HG02763 (cell line): ENCODE data around the gene DNLZ.
"Not testable (repeated sequence)": the region's sequence is repeated elsewhere in the genome, so short reads cannot be mapped to it uniquely, and the experiment has no call there.

Source experiments
- ATAC-seq: cut with Tn5 transposase; IDR thresholded peaks from one replicate; pipeline ENCODE4 v1.9.1; 2021; ENCODE audit warnings: mild to moderate bottlenecking, moderate library complexity; ENCODE audit not compliant: unreplicated experiment

DNLZ gene

DNA sequence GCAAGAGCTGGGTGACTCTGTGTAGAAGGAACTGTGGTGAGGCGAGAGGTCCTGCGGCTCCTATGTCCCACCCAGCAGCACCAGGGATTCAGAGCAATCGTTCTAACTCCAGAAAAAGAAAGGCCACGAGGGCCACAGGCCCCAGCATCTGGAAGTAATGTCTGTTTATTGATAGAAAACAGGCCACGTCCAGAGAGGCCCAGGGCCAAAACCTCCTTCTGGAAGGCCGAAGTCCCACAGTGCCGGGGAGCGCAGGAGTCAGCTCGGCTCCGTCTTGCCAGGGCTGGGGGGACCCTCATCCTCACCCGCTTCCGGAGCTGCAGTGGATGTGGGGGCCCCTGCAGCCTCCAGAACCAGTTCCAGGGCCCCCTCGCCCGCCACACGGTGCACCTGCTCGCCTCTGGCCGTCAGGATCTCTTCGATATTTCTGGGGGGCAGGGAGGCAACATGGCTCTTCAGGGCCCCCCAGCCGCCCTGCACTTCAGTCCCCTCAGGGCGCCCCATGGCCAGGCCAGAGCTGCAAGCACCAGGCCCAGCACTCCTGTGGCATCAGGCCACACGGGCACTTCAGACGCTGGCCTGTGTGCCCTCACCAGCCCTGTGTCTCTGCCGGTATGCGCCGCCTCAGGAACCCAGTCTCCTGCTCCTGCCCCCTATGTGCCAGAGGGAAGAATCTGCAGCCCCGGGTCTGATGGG, 1.6 kb downstream of the DNLZ start:
- no peak for ATAC-seq

DNA sequence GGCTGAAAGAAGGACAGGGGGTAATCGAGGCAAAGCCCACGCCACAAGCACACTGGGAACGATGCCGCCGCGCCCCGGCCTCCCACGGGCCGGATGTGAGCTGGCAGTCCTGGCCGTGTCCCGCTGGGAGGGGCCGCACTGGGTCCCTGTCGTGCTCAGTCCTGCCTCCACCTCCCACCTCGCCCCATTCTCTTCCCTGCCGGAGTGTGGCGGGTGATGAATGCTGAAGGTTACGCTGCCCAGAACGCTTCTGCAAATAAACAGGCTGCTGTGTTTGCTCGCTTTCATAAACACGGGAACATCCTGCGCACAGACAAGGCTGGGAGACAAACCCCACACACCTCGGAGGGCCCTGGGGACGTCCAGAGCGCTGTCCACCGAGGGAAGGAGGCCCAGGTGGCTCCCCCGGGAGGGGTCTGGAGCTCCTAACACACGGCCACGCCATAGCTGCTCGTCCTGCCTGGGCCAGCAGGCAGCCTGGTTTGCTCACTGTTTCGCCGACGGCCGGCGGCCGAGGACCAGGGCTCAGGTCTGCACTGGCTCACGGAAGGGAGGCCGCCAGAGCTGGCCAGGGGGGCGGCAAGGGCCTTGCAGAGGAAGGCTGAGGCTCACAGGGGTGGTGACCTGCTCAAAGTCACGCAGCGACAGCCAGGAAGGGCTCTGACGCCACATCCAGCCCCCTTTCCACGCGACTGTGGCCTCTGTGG, 2.3 kb downstream of the DNLZ start:
- no peak for ATAC-seq

DNA sequence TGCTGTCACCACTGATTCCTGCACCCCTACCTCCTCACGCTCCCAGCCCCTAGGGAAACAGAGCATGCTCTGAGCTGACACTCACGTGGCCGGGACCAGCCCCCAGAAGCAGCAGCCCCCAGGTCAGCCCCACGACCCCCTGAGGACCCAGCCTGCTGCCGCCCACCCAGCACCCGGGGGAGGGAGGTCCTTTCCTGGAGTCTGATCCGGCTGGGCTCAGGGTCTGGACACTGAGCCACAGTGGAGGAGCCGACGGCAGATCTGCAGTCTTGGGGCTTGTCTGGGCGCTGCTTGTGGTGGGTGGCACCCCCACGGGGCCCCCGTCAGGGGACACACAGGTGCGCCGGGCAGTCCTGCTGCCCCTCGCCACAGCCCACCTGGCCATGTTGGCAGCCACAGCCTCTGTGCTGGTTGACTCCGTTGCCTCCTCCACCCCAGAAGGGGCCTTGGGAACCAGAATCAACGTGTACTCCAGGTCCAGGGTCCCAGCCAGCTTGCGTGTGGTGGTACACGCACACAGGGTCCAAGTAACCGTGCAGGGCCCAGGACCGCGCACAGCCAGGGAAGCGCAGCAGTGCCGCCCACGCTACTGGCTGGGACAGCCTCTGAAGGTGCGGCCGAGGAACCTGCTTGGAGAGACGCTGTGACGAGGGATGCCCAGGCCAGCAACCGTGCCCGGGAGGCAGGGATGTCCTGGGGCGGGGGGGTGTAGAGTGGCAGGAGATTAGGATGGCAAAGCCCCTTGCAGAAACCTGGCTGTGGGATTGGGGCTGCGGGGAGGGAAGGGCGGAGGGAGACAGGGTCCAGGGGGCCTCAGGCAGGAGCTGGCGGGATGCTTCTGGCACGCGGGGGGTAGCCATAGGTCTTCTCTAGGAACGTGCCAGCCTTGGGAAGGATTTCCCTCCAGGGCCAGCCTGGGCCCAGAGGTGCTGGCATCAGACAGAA, 3.5 kb downstream of the DNLZ start:
- ATAC-seq = no peak

DNA sequence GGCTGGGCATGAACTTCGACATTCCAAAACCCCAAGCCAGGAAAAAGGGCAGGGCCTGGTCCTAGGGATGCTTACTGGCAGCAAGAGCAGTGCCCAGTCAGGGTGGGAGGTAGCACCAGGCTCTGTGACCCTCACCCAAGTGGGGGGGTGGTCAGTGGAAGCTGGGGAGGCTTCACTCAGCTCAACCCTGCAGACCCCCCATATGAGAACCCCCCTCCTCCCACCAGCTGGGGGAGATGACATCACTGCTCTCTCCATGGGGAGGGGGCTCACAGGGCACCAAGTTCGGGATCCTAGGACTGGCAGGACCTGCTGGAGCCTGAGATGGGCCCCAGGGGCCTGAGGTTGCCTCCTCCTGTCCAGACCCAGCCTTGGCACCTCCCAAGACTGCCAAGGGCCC, 4.7 kb downstream of the DNLZ start:
- ATAC-seq = no peak

DNA sequence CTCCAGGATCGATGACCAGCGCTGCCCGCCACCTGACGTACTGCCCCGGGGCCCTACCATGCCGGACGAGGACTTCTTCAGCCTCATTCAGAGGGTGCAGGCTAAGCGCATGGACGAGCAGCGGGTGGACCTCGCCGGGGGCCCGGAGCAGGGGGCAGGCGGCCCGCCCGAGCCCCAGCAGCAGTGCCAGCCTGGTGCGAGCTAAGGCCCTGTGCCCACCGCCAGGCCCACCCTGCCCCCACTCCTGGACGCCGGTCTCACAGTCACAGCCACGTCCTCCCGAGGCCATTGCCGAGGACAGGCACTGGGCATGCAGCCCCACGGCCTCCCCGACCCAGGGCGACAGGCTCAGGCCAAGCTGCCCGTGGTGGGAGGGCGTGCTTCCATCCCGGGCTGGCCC, 5.5 kb downstream of the DNLZ start:
- ATAC-seq = no peak

DNA sequence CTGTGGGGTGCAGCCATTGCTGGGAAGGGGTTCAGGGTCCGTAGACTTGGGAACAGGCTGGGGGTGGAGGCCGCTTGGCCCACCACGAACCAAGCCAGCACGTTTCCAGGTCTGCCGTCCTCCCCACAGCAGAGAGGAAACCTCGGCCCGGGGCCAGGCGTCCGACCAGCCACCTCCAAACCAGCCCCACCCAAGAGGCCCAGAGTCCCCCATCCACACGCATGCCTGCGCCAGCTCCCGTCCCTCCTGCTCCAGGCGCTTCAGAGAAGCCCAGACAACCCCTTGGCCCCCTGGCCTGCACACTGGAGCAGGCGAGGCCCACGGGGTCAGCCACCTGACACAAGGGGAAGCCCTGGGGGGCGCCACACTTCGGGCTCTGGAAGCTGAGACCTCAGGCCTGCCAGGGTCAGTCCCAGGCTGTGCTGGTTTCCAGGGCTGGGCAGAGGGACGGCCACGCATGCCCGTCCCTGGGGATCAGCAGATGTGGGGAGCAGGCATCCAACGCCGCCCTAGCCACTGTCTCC, 6.3 kb downstream of the DNLZ start:
- no peak for ATAC-seq

DNA sequence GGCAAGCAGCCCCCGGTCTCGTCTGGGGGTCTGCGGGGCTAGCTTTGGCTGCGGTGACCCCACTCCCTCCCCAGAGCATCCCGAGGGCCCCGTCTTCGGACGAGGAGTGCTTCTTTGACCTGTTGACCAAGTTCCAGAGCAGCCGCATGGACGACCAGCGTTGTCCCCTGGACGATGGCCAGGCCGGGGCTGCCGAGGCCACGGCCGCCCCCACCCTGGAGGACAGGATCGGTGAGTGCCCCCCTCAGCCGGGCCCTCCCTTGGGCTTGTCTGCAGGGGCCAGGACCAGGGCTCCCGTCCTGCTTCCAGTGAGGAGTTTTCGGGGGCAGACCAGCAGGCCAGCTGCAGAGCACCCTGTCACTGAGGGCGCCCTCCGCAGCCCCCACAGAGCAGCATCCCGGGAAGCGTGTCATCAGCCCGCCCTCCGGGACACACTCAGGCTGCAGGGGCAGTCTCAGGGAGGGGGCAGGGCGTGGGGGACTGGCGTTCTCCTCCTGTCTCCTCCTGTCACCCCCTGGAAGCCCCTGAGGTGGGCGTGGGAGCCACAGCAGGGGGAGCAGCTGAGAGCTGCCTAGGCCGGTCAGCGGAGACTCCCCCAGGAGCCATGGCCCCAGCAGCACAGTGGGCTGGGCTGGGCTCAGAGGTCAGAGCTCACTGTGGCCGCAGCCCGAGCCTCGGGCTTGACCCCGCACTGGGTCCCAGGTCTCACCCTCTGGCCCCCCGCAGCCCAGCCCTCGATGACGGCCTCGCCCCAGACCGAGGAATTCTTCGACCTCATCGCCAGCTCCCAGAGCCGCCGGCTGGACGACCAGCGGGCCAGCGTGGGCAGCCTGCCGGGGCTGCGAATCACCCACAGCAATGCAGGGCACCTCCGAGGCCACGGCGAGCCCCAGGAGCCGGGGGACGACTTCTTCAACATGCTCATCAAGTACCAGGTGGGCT, 7.7 kb downstream of the DNLZ start:
- ATAC-seq = no peak

DNA sequence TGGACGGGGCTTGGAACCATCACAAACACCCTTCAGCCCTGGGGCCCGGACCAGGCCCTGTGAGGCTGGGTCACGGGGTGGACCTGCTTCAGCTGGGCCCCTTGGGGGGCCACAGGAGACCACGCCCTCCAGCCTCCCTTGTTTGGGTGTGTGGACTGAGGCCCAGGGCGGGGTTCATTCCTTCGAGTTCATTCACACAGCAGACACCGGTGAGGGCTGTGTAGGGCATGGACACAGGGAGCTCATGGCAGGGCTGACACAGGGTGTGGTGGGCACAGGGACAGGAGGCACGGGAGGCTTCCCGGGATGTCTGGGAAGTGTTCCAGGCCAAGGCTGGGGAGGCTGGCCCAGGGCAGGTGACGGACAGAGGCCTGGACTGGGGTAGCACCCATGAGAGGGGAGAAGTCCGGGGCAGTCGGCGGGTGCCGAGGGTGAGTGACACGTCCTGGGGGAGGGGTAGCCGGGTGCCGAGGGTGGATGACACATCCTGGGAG, 8.9 kb downstream of the DNLZ start:
- ATAC-seq = no peak

DNA sequence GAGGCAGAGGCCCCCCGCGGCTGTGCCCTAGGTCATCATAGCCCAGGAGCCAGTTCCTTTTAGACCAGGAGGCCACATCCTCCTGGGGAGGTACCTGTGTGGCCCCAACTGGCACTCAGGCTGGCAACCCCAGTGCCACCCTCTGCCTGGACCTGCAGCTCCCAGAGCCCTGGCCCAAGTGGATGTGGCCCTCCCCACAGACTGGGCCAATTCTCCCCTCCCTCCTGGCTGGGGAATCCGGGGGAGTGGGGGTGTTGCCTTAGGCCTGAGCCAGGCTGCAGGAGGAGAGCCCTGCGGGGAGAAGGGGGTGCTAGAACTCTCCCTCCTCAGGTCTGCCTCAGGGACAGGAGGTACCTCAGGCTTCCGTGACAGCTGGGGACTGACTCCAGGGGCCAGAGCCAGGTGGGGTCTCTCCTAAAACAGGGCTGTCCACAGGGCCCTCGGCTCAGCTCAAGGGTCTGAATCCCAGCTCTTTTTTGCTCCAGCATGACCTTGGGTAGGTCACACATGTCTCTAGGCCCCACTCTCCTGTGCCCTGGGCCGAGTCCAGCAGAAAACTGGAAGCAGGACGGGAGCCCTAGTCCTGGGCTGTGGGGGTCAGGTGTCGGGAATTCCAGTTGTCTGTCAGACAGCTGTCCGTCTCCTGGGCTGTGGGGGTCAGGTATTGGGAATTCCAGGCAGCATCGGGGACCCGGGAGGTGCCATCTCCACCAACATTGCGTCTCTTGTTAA, 9.6 kb downstream of the DNLZ start:
- ATAC-seq = no peak

DNA sequence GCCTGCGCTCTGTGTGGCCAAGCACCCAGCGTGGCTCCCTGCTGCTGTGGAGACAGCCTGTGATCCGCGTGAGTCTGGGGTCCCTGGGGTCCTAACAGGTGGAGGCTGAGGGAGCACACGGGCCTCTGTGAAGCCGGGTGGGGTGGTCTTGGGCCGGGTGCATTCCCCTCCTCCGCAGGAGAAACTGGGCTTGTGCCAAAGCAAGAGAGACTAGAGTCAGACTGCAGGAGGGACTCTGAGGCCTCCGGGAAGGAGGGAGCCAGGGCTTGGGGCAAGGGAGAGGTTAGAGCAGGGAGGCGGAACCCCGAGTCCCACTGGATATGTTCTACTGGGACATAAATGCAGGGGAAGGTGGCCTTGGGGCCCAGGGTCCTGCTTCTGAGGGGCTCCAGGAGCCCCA, 10.5 kb downstream of the DNLZ start:
- no peak for ATAC-seq

DNA sequence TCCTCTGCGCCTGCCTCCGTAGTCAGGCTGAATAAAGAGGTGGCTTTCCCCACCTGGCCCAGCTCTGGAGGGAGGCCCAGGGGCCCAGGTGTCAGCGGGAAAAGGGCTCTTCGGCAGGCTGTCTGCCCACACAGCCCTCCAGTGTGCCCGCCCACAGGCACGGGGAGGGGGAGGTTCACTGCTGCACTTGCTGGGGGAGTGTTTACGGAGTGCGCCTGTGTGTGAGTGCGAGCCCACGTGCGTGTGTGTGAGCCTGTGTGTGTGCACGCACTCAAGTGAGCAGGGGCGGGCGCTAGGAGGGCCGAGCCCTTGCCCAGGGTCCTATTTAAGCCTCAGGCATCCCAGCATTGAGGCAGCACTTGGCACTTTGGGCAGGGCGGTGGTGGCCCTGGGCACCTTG, 10.9 kb downstream of the DNLZ start:
- no peak for ATAC-seq

DNA sequence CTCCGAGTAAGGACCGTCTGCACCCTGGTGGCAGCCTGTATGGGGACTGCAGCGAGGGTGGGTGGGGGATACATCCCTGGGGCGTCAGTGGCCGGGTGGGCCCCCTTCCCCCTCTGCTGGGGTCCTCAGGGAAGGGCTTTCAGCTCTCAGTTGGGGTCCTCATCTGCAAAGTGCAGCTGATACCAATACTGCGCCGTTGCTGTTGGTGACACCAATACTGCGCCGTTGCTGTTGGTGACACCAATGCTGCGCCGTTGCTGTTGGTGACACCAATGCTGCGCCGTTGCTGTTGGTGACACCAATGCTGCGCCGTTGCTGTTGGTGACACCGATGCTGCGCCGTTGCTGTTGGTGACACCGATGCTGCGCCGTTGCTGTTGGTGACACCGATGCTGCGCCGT, 11.7 kb downstream of the DNLZ start:
- ATAC-seq = not testable (repeated sequence)

DNA sequence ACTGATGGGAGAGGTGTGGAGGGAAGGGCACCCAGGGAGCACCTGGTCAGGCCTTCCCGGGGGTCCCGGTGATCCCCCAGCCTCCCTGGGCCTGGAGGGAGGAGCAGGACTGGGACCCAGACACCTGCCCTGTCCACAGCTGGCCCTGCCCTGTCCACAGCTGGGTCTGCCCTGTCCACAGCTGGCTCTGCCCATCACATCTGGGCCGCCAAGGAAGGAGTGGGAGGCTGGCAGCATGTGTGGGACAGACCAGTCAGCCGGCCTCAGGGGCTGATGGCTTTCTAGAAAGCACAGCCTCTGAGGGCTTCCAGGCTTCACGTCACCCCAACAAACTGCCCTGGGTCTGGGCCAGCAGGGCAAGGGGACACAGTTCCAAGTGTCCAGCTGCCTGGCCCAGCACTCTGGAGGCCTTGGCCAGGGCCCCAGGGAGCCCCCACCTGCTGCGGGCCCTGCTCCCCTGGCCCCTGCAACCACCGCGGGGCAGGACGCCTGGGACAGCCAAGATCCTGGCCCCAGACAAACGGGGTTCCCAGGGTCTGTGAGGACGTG, 12.2 kb downstream of the DNLZ start:
- ATAC-seq = no peak

DNA sequence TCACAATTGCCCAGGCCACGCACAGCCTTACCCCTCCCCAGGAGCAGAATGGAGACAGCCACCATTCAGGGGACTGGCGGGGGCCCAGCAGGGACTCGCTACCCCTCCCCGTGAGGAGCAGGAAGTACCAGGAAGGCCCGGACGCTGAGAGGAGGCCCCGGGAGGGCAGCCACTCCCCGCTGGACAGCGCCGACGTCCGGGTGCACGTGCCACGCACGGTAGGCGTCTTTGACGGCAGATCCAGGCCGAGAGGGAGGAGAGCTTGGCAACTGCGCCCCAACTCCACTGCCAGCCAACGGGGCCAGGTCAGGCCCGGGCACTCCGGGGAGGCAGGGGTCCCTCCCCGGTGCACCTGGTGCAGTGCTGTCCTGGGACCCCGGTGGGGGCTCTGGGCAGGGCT, 14.0 kb downstream of the DNLZ start:
- no peak for ATAC-seq

DNA sequence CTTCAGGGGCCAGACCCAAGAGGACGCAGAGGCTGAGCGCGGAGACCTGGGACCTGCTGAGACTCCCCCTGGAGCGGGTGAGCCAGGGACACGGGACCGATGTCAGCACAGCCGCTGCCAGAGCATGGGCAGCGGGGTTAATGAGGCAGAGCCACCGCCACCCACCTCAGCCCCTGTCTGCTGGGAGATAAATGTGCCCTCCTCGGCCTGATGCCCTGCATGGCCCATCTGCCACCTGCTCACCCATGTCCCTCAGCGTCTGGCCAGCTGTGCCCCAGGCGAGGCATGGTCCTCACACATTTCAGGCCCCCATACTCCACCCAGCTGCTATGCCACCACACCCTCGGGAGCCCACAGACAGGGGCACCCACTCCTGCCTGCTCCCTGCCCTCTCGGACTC, 14.9 kb downstream of the DNLZ start:
- ATAC-seq = no peak

DNA sequence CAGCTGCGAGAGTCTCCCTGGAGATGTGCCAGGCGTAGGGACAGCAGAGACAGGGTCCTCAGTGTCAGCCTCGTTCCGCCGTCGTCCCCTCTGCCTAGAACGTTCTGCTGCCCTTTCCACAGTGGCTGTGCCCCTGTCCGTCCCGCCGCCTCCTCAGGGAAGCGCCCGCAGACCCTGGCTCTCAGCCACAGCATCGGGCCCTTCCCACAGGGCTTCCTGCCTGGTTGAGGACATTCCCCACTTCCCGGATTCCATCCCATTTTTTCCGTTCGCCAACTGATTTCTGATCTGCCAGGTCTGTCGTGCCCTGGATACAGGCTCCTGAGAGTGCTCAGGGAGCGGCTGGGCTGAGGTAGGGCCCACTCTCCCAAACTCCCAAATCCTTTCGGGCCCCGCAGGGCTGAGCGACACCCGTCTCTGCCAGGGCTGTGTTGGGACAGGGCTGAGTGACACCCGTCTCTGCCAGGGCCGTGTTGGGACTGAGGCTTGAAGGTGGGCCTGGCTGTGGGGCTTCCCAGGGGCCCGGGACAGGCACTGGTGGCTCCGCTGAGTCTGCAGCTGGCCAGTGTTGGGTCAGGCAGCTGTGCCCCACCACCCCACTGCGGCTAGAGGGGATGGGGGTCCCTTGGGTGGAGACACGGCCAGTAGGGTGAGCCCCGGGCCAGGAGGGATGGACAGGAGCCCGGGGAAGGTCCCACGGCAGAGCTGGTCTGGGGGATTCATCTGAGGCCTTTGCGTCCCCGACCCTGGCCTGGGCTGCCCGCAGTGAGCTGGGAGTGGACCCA, 15.9 kb downstream of the DNLZ start:
- ATAC-seq = no peak

DNA sequence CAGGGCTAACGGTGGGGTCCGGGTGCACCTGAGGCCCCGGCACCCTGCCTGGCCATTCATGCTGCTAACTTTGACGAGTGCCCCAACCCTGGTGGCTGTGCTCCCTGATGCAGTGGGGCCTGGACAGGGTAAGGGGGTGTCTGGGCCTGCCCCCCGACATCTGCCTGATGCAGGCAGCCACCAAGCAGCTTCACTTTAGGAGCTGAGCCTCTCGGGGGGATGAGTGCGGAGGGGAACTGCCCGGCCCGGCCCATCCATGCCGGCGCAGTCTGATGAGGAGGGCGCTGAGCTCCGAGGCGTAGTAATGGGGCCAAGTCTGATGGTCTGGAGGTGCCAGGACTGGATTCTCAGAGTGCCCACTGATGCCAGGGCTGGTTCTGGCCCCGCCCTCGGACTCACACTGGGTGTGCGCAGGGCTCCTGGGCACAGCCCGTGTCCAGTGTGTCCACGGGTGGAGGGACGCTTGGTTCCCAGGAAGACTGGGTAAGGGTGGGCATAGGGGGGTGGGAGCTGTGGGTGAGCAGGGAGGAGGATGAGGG, 16.5 kb downstream of the DNLZ start:
- no peak for ATAC-seq

DNA sequence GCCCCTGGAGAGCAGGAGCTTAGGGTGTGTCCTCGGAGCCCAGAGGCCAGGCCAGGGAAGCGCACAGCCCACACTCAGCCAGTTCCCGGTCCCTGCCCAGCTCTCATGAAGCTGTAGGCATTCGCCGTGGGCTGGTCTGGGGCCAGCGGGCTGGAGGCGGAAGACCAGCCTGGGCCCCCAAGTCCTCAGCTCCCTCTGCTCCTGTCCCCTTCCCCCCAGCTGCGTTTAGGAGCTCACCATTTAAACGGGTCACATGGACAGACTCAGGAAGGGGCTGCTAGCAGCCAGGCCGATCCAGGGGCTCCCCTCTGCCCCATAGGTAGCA, 17.4 kb downstream of the DNLZ start:
- ATAC-seq = no peak
